AG09319 (cell line): ENCODE data around the gene MSH5.
A peak's percentile ranks its signal among the peaks of the same experiment; 100 is the strongest.

ENCODE experiments used
- DNase-seq: peaks from one replicate; pipeline ENCODE4 v3.0.0-alpha.2; 2010; ENCODE audit warnings: low read depth; ENCODE audit errors: extremely low read depth
- CTCF ChIP-seq: IDR thresholded peaks from 2 replicates; pipeline ENCODE4 v1.5.1; 2011; ENCODE audit warnings: low read depth, mild to moderate bottlenecking, inconsistent platforms, low read length, moderate library complexity

MSH5 gene

GRCh38 chr6:31737991-31738979 is 1.5 kb upstream of the MSH5 start:
- TF ChIP-seq CTCF, result peak; percentile 26
- DNase-seq, result no peak

- DNase-seq, result no peak
- no peak for TF ChIP-seq CTCF
Observed at GRCh38 chr6:31740397-31741223, 805 bp downstream of the MSH5 start.

GRCh38 chr6:31741815-31742214 is 2.0 kb downstream of the MSH5 start:
- no peak for DNase-seq
- no peak for TF ChIP-seq CTCF

GRCh38 chr6:31742894-31743293 is 3.1 kb downstream of the MSH5 start:
- no peak for TF ChIP-seq CTCF
- DNase-seq, result no peak

GRCh38 chr6:31744422-31744821 is 4.6 kb downstream of the MSH5 start:
- no peak for DNase-seq
- TF ChIP-seq CTCF, result no peak

GRCh38 chr6:31749301-31750036 is 9.7 kb downstream of the MSH5 start:
- no peak for DNase-seq
- TF ChIP-seq CTCF, result no peak
